GM19193 (cell line): Measurements from ENCODE around the gene CD99L2.

Experiments used
- POLR2A ChIP-seq: IDR thresholded peaks from 4 replicates; pipeline ENCODE4 v1.6.1; 2011; ENCODE audit not compliant: insufficient read depth, insufficient read length; ENCODE audit errors: extremely low read depth

The CD99L2 gene, protein sequence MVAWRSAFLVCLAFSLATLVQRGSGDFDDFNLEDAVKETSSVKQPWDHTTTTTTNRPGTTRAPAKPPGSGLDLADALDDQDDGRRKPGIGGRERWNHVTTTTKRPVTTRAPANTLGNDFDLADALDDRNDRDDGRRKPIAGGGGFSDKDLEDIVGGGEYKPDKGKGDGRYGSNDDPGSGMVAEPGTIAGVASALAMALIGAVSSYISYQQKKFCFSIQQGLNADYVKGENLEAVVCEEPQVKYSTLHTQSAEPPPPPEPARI

DNA sequence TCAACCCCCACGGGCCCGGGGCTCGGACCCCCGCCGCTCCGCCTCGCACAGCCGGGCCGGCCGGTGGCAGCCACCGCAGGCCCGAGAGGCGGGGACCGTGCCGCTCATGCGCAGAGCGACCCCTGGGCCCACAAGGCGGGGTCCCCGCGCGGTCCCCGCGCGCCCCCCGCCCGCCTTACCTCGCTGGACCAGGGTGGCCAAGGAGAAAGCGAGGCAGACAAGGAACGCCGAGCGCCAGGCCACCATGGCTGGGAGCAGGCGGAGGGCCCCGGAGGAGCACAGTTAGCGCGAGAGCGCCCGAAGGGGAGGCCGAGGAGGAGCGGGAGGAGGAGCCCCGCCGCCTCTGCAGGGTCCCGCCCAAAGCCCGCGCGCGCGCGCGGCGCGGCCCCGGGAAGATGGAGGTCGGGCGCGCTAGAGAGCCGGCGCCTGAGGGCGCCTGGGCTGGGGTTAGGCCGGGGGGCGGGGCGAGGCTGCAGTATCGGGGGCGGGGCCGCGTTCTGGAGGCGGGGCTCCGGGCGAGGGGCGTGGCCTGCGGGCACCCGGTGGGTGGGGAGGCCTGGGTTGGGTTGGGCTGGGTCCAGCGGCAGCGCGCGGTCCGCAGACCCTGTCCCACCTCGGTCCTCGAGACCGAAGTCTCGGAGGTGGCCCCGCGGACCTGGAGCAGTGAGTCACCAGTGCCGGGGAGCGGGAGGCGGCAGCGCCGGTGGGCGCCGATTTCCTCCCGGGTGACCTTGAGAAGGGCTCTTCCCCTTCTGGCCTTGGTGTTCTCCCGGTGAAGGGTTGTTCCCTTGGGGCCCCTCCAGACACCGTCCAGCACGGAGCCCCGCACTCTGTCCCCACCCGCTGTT is at the start of gene CD99L2:
TSS of gene CD99L2 (minus strand) at position 326 of the 848 bp plus-strand sequence. CDS start at position 246, 80 bp downstream.
- peak; percentile 70 for TF ChIP-seq POLR2A

DNA sequence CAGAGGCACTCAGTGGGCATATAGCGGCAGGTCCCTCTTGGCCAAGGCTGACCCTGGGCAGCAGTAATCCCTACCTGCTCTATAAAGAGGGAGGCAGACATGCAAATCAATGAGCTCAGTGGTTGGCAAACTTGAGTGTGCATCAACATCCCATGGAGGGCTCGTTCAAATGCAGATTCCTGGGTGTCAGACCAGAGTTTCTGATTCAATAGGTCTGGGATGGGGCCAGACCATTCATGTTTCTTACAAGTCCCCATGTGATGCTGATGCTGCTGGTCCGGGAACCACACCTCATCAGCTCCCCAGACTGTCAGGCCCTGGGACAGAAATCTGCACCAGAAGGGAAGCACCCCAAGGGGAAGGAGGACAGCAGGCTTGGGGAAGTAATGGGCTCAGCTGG is 45.8 kb upstream of the CD99L2 start:
- TF ChIP-seq POLR2A: no peak

DNA sequence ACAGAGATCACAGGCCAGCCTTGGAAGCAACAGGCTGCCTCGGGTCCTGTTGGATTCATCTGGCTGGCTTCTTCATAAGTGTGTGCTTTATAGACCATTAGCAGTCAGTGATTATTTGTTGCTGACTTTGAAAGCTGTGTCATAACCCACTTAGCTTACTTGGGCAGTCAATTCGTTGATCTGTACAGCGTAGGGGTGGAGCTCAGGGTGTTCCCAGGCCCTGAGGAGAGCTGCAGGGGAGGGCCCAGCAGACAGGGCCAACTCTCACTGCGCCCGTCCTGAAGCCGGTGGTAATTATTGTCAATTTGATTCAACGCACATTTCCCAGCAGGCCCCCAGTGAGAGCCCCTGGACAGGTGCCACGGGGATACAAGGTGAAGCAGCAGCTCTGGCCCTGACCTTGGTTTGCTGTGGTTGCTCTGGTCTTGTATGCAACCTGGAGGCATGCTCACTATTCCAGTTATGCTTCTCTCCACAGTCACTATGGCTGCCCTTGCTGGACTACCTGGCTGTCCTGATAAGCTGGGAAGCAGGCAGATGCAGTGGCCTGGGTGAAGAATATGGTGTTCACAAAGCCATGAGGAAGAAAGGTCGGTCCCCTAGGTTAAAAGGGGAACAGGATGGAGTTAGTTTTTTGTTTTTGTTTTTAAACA is 44.6 kb upstream of the CD99L2 start:
- no peak for TF ChIP-seq POLR2A

DNA sequence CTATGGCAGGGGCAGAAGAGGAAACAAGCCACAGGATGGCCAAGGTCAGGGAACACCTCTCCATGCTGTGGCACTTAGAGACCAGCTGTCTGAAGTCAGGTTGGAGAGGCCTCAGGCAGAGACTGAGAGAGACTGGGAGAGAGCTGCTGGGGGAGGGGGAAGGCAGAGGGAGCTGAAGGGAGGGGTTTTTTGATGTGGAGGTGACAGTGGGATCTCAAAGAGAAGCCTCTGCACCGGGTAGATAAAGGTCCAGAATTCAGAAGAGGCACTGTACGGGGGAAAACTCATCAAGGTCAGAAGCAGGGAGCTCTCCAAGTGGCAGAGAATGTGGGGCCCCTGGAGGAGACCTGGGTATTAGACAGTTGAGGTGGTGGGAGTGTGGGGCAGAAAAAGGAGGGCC is 43.1 kb upstream of the CD99L2 start:
- TF ChIP-seq POLR2A: no peak

DNA sequence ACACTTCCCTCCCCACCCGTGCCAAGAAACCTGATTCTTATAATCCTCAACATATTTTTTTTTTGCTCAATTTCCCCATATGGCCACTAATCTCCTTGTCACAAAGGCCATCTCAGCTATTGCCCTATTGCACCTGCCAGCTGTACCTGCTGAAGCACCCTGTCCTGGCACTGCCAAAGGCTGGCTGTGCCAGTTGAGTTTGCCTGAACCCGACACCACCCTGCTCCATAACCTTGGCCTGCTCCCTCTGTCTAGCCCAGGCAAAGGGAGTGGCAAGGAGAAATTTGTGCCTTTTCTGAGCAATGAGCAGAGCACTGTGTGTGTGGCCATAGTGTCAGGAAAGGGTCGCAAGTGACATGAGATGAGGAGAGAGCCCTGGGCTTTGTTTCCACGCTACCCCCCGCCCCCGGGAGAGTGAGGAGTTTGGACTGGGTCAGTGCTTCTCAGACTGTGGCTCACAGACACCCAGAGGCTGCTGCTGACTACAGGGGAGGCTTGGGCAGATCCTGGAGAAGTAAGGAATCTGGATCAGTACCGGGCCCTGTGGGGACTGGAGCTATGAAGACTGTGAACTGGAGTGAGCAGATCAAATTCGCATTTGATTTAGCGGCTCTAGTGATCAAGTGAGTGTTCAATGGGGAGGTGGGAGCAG is 42.5 kb upstream of the CD99L2 start:
- no peak for TF ChIP-seq POLR2A

DNA sequence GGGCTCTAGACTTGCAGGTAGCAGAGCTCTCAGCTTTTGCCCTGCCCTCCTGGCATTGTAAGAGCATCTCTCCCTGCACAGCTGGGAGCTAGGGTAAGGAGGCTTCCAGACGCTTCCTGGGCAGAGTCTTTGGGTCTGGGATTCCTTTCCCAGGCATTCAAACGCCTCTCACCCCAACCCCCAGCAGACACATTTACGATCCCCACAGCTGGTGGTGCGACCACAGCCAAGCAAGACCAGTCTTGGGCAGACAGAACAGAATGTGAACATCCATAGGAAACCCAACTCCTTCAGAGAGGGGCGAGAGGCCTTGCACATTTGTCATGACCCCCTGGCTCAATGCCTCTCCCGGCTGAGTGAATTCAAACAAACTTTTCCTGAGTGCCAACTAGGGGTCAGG is 38.1 kb upstream of the CD99L2 start:
- TF ChIP-seq POLR2A: no peak

DNA sequence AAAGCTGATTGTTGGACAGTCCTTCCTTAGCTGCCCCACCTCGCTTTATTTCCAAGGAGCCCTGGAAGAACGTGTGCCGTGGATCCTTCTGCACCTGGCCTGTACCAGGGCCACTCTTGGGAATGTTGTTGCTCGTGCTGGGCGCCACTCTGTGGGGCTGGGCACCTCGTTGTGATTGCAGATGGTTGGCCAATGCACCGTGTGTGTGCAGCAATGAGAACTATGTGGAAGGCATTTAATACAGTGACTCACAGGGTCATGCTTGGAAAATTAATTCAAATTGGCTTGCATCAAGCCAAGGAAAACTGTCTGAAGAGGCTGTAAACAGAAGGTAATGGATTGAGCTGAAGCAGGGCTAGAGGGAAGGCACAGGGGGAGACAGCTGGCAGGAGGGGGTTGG is 37.0 kb upstream of the CD99L2 start:
- no peak for TF ChIP-seq POLR2A

DNA sequence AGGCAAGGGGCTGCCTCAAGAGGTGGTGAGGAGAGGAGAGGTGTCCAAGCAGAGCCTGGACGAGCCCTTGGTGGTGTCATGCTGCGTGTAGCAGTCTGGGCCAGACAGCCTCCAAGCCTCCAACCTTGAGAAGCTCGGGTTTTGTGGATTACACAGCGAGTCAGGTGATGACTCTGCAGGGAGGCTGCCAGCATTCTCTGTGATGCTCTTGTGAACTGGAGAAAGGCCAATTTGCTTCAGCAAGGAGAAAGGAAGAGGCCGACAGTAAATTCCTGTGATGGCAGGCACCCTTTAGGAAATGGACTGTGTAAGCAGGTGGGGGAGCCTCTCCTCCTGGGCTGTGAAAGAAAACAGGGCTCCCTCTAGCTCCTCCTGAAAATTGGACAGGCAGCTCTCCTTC is 36.0 kb upstream of the CD99L2 start:
- no peak for TF ChIP-seq POLR2A

DNA sequence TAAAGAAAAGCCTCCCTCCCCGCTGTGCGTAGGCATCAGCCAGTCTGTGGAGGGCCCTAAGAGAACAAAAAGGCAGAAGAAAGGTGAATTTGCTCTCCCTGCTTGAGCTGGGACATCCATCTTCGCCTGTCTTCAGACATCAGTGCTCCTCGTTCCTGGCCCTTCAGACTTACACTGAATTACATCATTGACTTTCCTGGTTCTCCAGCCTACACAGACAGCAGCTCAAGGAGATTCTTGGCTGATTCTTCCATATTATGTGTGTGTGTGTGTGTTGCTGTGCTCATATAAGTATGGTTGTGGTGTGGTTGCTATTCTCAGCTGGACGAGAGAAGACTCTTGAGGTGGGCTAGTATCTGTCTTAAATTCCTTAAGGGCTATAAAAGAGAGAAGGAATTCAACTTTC is 35.5 kb upstream of the CD99L2 start:
- no peak for TF ChIP-seq POLR2A

DNA sequence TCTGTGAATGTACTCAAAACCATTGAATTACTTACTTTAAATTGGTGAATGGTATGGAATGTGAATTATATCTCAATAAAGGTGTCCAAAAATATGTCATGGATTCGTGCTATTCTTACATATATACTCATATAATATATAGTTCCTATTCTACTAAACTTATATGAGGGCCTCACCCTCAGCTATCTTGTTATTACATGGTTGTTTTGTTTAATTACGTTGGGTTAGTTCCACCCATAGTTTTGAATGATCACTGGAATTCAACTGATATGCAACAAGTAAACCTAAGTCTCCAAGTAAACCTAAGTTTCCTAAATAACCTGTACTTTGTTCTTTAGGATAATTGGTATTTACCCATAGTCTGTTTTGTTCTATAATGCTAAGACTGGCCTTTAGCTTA is 30.6 kb upstream of the CD99L2 start:
- TF ChIP-seq POLR2A: no peak

DNA sequence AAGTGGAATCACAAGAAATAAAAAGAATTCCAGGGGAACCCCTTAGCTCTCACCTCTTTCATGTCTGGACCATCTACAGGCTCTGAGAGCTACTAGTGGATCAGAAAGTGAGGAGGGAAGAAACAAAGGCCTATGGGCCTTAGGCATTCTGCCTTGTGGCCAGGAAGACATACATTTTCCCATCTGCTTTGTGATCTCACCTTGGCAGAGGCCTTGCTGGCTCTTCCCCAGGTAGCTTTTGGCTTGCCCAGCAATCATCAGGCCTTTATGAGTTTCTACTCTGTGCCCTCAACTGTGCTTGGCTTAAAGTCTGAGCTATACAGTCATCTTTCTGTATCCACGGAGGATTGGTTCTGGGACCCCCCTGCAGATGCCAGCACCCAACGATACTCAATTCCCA is 28.3 kb upstream of the CD99L2 start:
- TF ChIP-seq POLR2A: no peak

DNA sequence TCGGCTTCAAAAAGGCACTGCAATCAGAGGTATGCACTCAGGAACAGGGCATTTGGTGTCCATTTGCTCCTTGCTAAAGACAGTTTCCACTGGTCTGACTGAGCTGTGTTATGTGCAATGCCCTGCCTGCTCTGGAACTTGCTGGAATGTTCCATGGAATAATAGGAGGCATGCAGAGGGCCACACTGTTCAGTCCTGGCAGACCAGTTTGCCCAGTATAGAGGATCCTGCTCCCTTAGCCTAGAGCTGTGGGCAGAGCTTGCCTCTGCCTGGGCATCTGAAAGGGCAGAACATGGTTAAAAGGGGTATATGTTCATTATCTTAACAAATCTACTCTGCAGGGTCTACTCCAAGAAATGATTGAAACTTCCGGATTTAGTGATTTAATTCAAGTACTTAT is 27.8 kb upstream of the CD99L2 start:
- TF ChIP-seq POLR2A: no peak

DNA sequence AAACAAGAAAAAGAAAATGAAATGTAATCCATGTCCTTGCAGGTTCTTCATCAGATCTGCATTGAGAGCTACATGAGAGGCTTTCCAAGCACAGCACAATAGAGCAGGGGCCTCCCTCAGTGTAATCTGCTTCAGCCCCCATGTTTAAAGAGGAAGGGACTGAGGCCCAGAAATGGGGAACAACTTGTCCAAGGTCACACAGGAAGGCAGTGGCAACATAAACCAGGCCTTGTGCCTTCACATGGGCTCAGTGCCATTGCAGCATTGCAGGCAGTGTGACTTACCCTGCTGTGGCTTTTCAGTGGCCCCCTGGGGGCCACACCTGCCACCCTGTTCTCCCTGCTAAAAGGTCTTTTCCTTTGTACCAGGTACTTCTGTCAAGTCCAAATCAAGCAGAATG is 20.9 kb upstream of the CD99L2 start:
- no peak for TF ChIP-seq POLR2A

DNA sequence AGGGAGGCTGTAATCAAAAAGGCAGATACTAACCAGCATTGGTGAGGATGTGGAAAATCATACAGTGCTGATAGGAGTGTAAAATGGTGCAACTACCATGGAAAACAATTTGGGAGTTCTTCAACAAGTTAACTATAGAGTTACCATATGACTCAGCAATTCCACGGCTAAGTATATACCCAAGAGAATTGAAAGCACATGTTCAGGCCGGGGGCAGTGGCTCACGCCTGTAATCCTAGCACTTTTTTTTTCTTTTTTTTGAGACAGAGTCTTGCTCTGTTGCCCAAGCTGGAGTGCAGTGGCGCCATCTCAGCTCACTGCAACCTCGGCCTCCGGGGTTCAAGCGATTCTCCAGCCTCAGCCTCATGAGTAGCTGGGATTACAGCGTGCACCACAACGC is 15.0 kb upstream of the CD99L2 start:
- TF ChIP-seq POLR2A: no peak

DNA sequence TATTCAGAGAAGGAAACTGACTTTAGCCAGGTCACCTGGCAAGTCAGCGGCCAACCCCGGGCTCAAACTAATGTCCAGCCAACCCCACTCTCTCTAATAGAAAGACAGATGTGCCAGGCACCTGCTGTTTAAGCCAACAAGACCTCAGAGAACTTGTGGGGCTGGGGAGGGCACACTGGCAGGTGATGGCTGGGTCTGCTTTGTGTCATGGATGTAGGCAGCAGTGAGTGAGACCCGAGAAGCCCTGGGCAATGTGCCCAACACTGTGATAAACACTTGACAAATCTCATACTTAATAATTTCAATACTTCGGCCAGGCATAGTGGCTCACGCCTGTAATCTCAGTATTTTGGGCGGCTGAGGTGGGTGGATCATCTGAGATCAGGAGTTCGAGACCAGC is 9.0 kb upstream of the CD99L2 start:
- no peak for TF ChIP-seq POLR2A
